Posterior cingulate gyrus (tissue), 11 donors: ENCODE measurements around the gene ZBTB16.

ENCODE experiments used
- DNase-seq, 10 donors: peaks; one replicate each; pipeline versions ENCODE4 v3.0.0 to v3.0.0-alpha.2; 2020 to 2021; ENCODE audit warnings: mixed read lengths in 3 of 10
- intact Hi-C: fragments of 100-400 bp; cut with DNase I; formaldehyde crosslinking; loops from one replicate; pipeline ENCODE4 v1.15.1; 2023

Gene ZBTB16

DNA sequence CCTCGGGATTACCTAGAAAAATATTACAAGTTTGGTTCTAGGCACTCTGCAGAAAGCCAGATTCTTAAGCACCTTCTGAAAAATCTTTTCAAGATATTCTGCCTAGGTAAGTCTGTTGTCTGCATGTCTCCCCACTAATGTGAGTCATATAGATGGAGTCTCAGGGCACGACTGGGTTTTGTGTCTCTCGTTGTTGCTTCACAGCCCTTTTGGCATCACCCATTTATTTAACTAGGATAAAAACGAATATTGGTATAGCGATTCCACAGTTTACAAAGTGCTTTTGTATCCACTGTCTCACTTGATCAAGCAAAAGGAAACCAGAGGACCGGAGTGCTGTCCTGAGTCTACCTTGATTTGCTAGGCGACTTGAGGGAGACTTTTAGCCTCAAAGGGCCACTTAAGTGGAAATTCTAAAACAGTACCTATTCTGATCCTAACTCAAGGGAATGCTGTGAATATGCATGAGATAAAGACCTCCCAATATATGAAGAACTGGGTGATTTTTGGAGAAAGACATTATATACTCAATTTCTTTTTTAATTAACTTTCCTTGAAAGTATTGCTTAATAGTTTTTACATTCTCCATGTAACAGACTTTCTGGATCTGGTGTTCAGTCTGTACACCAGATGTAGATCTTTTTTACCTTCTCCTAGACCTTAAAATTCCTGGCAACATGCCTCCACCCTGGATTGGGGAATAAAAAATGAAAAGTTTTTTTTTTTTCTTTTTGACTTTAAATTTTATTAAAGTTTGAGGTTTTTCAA lies 237.3 kb downstream of the ZBTB16 start:
- DNase-seq = no peak
- intact Hi-C loops = no loop called here

DNA sequence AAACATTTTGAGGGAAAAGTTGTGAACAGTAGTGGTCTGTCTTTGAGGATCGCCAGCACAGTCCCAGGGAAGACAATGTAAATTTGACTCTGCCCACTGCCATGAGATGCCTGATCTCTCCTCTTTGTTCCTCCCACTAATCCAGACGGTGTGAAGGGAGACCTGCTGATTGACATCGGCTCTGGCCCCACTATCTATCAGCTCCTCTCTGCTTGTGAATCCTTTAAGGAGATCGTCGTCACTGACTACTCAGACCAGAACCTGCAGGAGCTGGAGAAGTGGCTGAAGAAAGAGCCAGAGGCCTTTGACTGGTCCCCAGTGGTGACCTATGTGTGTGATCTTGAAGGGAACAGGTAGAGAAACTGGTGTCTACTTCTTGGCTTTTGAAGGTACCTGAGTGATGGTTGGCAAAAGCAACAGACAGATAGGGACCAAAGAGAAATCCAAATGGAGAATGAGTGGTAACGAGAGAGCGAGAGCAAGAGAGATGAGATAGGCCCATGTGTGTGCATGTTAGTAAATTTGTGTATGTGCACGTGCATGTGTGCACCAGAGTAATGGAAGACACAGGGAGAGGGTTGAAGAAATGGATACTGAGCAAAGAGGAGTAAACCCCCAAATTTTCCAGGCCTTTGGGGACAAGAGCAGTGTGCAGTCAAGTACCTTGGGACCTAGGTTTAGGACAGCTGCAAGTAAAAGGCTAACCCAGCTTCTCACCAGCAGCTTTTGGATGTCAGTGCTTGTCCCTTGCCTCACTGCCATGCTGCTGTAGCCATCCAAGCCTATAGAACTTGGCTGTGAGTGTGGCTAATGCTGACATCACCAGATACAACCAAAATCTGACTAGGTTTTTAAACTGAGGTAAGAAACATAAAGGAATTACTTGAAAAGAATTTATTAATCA lies 238.5 kb downstream of the ZBTB16 start:
- DNase-seq = no peak
- intact Hi-C loops = no loop called here

DNA sequence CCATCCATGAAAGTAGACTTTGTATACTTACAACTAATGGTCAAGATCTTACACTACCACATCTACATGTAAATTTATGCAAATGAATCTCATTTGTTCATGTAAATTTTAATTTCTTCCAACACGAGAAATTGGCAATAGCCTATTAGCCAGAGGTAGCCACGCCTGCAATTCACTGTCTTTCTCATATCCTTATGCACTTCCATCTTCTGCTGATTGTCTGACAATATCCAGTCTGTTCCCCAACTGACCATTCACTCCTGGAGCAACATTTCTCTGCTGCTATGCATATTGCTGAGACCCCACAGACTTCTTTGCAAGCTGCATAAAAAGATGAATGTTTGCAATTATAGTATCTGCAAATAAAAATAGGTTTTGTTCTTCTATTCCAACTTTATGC lies 239.2 kb downstream of the ZBTB16 start:
- intact Hi-C loops = no loop called here
- no peak for DNase-seq
